T-helper 1 cell (primary cell): Measurements from ENCODE around the gene SLC26A1.
"Not testable (repeated sequence)": the region's sequence is repeated elsewhere in the genome, so short reads cannot be mapped to it uniquely, and the experiment has no call there.

Source experiments
- DNase-seq, 5 donors: peaks; one replicate each; pipeline ENCODE4 v3.0.0-alpha.2; 2012 to 2020

The SLC26A1 gene

DNA sequence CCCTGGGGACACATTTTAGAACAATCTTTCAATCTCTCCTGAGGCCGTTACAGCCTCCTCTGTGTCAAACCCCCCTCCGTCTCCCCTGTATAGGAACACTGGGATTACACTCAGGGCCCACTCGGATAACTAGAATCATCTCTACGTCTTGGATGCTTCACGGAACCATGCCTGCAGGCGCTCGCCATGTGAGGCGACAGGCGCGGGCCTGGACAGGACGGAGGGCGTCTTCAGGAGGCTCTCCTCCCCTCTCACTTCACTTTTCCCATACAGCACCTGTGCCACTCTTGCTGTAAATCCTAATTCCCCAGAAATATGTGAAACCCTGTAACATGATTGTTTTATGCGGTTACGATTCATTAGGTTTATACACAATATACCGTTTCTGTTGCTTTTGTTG is 10.4 kb downstream of the SLC26A1 start:
- no peak for DNase-seq

DNA sequence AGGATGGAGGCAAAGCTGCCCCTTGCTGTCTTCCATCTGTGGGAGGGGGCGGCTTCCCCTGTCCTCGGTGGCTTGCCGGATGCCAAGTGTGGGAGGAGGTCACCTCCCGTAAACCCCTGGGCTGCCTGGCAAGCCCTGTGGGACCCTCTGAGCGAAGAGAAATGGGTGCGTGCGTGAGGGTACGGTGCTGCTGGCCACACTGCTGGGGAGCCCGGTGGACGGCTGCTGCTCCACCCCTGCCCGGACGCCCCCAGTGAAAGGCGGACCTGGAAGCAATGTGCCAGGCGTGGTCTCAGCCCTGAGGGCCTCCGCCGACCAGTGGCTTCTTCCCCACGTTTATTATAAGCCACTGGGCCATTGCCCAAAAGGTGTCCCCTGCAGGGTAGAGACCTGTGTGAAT is 10.9 kb downstream of the SLC26A1 start:
- no peak for DNase-seq

DNA sequence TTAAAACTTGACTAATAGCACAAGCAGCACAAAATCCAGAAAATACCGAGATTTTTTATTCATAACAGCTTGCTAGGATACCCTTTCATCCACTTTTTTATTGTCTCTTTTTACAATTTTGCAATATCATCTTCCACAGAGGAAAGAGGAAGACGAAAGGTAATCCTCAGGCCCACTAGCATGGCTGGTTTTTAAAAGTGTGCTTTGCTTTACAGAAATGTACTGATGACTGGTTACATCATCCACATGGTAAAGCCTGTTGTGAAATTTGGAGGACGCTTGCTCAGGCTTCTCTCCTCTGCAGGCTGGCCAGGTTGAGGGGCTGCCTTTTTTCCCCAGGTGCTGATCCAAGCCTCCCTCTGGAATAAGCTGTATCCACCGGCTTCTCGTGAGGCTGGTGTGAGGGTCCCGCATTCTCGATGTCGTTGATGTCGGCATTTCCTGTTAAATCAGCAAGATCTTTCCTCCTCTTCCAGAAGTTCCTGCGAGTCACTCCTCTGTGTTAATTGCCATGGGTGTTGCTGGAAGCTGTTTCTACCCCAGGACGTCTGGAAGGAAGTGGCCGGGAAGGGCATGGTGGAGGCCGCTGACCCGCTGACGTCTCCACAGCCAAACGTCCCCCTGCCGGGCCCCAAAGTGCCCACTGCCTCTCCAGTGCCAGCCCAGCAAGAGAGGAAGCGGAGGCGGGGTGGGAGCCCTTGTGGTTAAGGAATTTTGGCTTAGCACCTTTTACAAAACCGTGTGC is 14.1 kb downstream of the SLC26A1 start:
- no peak for DNase-seq

DNA sequence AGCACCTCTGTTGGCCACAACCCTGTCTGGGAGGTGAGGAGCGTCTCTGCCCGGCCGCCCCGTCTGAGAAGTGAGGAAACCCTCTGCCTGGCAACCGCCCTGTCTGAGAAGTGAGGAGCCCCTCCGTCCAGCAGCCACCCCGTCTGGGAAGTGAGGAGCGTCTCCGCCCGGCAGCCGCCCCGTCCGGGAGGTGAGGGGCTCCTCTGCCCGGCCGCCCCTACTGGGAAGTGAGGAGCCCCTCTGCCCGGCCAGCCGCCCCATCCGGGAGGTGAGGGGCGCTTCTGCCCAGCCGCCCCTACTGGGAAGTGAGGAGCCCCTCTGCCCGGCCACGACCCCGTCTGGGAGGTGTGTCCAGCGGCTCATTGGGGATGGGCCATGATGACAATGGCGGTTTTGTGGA is 17.2 kb downstream of the SLC26A1 start:
- not testable (repeated sequence) for DNase-seq

DNA sequence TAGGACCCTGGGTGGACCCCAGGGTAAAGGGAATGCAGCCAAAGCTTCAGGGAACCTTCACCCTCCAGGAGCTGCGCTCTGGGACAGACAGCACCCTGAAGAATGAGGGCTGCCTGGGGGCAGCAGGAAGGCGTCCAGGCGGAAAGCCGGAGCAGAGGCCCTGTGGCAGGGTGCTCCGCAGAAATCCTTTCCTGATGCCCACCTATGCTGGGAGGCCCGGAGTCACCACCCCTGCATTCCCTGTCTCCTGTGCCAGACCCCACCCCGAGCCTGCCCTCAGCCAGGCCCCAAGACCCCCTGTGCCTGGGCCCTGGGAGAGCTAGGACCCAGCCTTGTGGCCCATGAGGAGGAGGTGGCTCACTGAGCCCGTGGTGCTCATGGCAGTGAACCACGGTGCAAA is 18.5 kb downstream of the SLC26A1 start:
- DNase-seq: no peak

DNA sequence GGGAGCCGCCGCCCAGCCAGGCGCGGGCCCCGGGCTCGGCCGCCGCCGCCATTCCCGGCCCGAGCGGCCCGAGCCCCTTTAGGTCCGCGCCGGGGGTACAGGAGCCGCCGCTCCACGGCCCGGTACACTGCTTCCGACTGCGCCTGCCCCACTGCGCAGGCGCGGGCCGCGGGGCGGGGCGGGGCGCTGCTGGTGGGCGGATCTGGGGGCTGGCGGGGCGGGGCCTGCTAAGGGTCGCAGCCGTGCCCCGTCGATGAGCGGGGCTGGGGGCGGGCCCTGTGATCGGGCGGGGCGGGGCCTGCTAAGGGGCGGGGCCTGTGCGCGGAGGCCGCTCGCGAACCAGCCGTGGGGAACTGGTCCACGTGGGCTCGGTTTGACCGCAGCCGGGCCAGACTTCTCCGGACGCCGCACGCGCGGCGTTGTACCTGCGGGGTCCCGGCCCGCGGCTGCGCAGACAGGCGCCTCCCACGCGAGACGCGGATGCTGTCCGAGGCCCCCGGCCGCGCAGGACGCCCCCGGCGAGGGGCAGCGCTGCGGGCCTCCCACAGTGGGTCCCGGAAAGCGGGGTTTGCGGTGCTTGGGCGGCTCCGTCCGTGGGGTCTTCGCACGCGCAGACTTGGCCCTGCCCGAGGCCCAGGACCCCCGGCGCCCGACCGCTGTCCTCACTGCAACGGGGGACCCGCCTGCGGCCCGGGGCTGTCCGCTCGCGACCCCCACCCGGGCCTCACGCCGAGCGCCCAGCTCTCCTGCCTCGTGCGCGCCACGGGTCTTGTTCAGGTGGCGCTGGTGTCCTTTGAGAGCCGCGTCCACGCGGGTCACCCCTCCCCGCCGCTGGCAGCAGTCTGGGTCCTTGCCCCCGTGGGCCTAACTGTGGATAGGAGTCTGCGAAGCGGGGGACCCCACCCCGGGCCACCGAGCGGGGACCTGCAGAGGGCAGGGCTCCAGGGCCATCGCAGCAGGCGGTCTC is 19.5 kb downstream of the SLC26A1 start, which contains the start of gene DGKQ:
DGKQ (minus strand) TSS at position 139 of the 967 bp plus-strand sequence; CDS start at position 52, 87 bp downstream.
- DNase-seq: peak; percentile 75 to 90 (median 83)

DNA sequence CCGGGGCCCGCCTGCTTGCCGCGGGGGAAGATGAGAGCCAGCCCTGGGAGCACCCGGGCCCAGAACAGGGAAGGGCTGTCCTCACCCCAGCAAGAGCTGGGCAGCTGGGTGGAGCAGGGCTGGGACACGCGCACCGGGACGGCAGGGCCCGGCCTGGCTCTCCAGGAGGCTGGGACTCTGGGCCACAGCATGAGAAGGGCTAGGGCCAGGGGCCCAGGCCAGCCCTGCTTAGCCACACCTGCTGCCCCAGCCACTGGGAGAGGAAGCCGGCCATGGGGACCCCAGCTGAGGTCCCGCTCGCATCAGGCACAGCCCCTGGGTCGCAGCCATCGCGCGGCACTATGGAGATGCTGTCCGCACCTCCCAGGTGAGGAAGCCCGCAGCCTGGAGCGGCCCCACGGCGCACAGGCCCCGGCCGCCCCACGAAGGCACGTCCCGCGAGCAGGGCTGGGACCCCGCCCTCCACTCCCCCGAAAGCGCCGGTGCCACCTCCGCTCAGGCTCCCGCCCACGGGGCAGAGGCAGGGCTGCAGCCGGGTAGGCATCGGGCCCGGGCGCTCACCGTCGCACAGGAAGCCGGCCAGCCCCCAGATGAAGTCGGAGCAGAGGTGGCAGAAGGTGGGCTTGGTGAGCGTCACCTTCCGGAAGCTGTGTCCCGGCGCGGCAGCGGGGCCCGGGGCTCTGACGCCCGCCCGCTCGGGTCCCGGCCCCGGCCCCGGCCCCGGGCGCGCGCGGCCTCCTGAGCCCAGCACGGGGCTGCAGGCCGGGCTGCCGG is 20.4 kb downstream of the SLC26A1 start:
- peak; percentile 33 to 59 (median 45) for DNase-seq

DNA sequence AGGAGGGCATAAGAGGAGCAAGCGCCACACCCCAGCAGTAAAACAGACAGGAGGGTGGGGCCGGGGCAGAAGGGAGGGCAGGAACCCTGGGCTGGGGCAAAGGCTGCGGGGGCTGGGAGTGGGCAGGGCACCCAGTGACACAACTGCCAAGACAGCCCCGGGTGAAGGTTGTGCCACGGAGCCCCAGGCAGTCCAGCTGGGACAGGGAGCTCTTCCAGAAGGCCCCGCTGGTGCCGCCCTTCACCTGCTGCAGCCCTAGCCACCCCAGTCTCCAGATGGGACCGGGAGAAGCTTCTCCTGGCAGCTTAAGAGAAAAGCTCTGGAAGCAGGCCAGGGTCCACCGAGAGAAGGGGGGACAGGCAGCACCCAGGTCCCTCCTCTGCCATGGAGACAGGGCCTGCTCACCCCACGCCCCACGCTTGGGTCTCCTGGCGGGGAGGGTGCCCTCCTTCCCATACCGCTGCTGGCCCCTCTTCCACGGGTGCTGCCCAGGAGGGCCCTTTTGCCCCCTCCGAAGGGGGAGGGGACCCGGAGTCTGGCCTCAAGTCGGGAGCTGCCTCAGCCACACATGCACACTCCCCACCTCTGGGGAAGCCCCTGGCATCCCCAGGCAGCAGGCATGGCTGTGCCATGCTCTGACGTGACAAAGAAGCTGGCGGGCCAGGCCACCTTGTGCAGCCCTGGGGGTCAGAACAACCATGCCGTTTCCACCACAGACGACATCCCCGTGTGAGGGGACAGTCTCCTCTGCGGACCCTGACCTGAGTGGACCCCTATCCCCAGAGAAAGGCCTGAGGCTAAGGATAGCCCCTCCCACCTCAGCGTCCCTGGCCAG is 21.3 kb downstream of the SLC26A1 start:
- no peak for DNase-seq

DNA sequence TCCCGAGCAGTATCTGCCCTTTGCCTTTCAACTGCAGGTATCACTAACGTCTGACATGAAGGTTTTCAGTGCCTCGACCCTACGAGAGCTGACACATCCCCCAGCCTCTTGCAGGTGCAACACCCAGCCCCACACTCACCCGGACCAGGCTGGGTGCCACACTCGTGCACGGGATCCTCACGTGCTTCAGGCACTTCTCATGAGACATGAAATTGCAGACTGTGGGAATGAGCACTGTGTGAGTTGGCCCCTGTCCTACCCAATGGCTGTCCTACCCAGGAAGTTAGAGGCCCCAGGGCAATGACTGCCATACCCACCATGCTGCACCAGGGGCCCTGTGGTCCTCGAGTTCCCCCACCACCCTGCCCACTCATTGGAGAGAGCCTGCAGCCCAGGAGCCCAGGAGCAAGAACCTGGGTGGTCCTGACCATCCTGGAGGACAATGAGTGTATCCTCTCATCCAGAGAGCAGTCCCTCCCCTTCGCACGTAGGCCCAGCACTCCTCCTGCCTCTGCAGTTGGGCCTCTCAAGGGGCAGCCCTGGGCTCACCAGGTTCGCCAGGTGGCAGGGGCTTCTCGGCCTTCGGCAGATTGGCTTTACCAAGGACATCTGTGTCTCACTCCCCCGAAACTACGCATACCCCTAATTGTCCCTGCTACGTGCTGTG is 22.2 kb downstream of the SLC26A1 start:
- no peak for DNase-seq

DNA sequence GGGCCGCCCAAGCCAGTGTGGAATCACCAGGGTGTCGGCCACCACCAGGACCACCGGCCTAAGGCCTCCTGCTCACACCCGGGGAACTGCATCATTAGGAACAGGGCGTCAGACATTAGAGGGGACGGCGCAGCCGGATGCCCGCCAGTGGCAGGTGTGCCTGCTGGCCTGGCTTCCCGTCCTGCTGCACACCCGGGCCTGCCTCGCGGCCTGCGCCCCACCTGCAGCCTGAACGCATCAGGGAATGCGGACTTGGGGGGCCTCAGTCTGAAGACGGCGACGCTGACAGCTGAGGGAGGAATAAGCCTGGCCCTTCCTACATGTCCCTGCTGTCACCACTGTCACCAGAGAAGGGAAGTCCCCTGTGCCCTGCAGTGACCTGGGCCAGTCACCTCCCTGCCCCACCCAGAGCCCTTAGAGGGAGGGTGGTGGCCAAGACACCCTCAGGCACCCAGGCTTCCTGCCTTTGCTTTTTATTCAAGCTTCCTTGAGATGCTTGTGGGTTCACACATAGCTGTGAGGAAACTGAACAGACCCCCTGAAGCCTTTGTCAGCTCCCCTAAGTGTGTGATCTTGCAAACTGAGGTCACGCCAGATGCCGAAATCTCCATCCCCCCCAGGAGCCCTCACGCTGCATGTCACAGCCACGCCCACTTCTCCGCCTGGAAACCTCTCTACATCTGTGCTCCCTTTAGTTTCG is 23.0 kb downstream of the SLC26A1 start:
- no peak for DNase-seq

DNA sequence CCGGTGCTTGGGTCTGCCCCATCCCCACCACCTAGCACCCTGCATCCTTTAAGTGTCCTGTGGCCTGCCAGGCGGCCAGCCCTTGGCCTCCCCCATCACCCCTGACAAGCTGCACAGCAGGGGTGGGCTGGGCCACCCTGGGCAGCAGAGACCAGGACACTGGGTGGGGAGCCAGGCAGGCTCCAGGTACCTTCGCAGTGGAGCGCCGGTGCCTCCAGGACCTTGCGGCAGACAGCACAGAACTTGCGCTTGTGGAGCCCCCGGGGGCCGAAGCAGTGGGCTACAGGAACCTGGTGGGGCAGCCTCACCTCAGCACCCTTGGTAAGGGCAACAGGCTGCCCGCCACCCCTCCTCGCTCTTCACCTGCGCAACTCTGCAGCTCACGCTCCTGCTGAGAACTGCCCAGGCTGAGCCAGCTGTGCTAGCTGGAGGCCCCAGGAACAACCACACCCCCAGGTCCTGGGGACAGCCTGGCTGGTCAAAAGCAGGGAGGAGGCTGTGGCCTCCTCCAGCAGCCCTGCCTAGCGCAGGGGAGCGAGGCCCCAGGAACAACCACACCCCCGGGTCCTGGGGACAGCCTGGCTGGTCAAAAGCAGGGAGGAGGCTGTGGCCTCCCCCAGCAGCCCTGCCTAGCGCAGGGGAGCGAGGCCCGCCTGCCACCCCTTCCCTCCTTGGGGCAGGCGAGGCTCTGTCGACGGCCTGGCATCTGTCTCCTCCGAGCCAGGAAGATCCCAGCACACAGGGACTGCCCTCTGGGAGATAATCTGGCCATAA is 24.4 kb downstream of the SLC26A1 start:
- no peak for DNase-seq

DNA sequence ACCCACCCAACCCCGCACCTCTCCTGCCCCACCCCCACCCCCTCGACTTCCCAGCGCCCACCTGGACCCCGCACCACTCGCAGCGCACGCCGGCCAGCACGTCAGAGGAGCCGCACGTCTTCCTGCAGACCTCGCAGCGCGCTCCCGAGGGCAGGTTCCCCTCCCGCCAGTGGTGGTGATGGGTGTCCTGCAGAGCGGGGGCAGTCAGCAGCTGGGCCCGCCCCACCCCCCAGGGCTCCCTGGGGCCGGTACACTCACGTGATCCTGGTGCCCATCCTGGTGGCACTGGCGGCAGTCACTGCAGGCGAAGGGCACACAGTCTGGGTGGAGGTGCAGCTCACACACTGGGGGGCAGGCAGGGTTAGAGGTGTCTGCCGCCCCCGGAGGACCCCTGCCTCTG is 25.0 kb downstream of the SLC26A1 start:
- no peak for DNase-seq

DNA sequence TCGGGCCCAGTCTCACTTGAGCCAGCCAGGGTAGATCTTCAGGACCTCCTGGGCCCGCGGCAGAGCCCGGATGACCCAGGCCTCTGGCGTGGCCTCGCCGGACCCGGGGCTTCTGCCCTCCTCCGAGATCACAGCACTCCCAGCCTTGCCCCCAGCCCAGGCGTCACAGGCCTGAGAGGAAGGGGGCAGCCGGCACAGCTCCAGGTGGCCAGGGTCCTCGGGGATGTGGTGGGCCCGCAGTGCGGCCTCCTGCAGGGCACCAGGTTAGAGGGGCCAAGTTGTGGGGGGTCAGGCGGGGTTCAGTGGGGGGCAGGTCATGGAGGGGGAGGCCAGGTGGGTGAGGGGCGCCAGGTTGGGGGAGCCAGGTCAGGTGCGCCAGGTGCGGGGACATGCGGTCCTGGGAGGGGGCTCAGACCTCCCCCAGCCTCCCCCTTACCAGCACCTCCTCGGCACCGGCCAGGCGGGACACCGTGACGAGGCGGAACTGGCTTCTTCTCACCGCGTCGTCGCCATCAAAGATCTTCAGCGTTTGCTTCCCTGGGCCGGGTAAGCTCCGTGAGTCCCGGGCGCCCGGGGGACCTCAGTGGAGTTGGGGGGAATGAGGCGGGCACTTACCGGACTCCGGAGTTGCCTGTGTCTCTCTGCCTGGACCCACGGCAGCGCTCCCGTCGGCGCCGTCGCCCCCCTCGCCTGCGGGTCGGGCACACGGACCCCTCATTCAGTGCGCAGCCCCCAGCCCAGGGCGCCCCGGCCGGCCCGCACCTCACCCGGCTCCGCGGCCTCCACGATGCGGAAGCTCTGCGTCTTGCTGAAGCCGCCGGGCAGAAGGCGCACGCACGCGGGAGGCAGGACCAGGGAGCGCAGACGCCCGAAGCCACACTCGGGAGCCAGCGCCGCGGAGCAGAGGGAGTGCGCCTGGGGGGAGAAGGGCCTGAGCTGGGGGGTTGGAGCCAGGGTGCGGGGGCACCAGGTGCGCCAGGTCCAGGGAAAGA is 25.8 kb downstream of the SLC26A1 start:
- DNase-seq: no peak

DNA sequence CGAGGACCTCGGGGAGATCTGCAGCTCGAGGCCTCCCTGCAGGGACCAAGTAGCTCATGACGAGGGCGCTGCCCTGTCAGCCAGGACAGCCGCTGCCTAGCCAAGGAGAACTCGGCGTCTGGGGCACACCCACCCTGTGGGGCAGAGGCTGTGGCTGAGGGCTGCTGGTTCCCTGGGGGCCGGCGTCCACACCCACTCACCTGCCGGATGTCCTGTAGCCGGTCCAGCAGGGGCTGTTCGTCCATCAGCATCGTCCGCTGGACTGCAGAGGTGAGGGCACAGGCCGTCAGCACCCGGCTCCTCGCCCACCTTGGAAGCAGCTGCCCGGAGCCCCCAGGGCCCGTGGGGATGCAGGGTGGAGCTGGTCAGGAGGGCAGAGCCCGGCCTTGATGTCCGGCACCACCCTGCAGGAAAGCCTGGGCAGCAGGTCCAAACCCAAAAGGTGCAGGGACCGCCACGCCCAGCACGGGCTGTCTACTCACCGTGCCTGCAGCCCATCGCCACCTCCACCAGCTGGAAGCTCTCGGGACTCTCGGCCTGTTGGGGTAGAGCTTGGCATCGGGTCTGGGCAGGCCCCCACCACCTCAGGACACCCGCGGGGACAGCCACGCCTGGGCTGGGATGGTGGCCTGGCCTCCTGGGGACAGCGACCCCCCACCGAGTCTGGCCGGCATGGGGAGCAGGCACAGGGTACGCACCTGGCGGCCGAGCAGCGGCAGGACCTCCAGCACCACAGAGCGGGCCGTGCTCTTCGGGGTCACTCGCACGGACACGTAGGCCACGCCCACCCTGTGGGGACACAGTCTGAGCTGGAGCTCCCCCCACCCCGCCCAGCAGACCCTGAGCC is 26.7 kb downstream of the SLC26A1 start:
- DNase-seq: no peak

DNA sequence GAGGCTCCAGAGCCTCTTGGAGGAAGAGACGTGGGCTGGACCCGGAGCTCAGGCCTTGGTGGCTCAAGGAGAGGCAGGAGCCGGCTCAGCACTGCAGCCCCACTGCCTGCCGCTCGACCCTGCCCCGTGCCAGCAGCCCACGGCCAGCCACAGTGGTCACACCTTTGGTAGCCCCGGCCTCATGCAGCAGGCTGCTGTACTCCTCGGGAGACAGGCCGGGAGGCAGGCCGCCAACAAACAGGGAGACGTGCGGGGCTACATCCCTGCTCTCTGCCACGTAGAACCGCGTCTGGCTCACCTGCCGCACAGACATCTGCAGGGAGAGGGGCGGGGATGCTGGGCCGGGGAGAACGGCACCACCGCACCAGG is 27.5 kb downstream of the SLC26A1 start:
- DNase-seq: no peak

DNA sequence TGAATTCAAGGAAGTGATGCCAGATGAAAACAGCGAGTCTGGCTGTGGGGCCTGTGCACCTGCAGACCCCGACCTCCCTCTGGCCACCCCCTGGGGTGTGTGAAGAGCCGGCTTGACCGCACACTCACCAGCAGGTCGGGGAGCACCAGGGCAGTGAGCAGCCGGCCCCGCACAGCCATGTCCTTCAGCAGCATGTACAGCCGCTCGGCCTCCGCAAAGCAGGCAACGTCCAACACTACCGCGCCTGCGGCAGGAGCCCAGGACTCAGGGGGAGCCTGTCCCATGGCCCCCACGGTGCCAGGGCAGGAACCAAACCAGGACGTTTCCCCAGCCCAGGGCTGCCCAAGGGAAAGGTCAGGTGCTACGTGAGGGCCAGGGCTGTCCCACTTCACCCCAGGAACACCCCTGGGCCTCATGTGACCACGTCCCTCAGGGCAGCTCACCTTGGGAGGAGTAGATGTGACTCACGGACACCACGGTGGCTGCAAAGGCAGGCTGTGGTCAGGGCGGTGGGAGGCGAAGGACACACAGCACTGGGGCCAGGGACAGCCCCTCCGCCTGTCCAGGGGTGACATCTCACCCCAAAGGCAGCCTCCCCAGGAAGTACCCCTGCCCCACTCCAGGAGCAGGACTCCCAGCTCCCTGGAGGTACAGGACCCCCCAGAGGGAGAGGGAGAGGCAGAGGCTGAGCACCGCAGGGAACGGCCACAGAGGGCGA is 28.0 kb downstream of the SLC26A1 start:
- no peak for DNase-seq
